Endothelial cell of umbilical vein (primary cell): ENCODE measurements around the gene IQCH.

ENCODE experiments used
- EZH2 ChIP-seq: IDR thresholded peaks from 2 replicates; pipeline ENCODE4 v1.6.1; 2012; ENCODE audit warnings: borderline replicate concordance, low read depth, mild to moderate bottlenecking, moderate library complexity, low read length, inconsistent platforms; ENCODE audit not compliant: severe bottlenecking
- FOS ChIP-seq: IDR thresholded peaks from 2 replicates; pipeline ENCODE4 v1.6.1; 2011; ENCODE audit warnings: mild to moderate bottlenecking, low read length, moderate library complexity, borderline replicate concordance; ENCODE audit not compliant: insufficient read depth
- JUN ChIP-seq: IDR thresholded peaks from 2 replicates; pipeline ENCODE4 v1.6.1; 2011; ENCODE audit warnings: borderline replicate concordance, low read depth; ENCODE audit not compliant: insufficient read length, insufficient read depth
- MAX ChIP-seq: IDR thresholded peaks from 2 replicates; pipeline ENCODE4 v1.6.1; 2011; ENCODE audit not compliant: insufficient read depth, insufficient read length
- MYC ChIP-seq: IDR thresholded peaks from one replicate; pipeline ENCODE4 v1.6.1; 2011; ENCODE audit warnings: mild to moderate bottlenecking, low read depth, low read length
- POLR2A ChIP-seq: IDR thresholded peaks from 2 replicates; pipeline ENCODE4 v1.6.1; 2012; ENCODE audit warnings: low read depth, mild to moderate bottlenecking, control low read depth, low read length
- POLR2AphosphoS5 ChIP-seq: IDR thresholded peaks from 2 replicates; pipeline ENCODE4 v1.6.1; 2012; ENCODE audit warnings: low read depth, mild to moderate bottlenecking, control low read depth, low read length, moderate library complexity; ENCODE audit not compliant: insufficient read depth
- TF ChIP-seq, protein P1 (sequence below), 2 donors: IDR thresholded peaks; 1 replicate in 1 of 2; 2 replicates in 1 of 2; pipeline ENCODE4 v1.5.1; 2011; ENCODE audit warnings: low read length in 2 of 2, mild to moderate bottlenecking in 2 of 2, moderate library complexity in 2 of 2, control low read depth in 1 of 2, inconsistent platforms in 1 of 2, low read depth in 1 of 2; ENCODE audit not compliant: insufficient read depth in 1 of 2; ENCODE audit errors: extremely low read depth in 1 of 2

- TF ChIP-seq, protein P1, sequence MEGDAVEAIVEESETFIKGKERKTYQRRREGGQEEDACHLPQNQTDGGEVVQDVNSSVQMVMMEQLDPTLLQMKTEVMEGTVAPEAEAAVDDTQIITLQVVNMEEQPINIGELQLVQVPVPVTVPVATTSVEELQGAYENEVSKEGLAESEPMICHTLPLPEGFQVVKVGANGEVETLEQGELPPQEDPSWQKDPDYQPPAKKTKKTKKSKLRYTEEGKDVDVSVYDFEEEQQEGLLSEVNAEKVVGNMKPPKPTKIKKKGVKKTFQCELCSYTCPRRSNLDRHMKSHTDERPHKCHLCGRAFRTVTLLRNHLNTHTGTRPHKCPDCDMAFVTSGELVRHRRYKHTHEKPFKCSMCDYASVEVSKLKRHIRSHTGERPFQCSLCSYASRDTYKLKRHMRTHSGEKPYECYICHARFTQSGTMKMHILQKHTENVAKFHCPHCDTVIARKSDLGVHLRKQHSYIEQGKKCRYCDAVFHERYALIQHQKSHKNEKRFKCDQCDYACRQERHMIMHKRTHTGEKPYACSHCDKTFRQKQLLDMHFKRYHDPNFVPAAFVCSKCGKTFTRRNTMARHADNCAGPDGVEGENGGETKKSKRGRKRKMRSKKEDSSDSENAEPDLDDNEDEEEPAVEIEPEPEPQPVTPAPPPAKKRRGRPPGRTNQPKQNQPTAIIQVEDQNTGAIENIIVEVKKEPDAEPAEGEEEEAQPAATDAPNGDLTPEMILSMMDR (IDR thresholded peaks at IDR 0.05; ENCODE audit: extremely low read depth in 1 of 2, insufficient read depth in 1 of 2, low read depth in 1 of 2, low read length in 2 of 2): no peak
- TF ChIP-seq MYC (no peak), POLR2A (no peak), EZH2 (no peak), MAX (no peak), FOS (no peak), JUN (no peak), POLR2AphosphoS5 (no peak)
Measured at GRCh38 chr15:67361100-67361499, 106.5 kb downstream of the IQCH start.
